Measurements from ENCODE around the gene ANKLE1.

GRCh38 chr19:17324357-17325114 is 42.8 kb downstream of the ANKLE1 start:
- no peak for TF ChIP-seq YY1 (IDR thresholded peaks at IDR 0.05; ENCODE audit: insufficient read depth, insufficient read length)
- no peak for TF ChIP-seq SUZ12 (IDR thresholded peaks at IDR 0.05; ENCODE audit: extremely low read depth, insufficient read depth, insufficient read length)
- no peak for TF ChIP-seq ZNF274 (IDR thresholded peaks at IDR 0.05; ENCODE audit: low read depth, low read length)

Data from NT2/D1 (cell line).